SK-N-SH (cell line): ENCODE data around the gene KLHL26.

ENCODE experiments used
- CHD2 ChIP-seq: fragments of 150-350 bp; IDR thresholded peaks from 2 replicates; pipeline ENCODE4 v1.6.1; 2018; ENCODE audit warnings: low read length; ENCODE audit not compliant: partially characterized antibody
- CTCF ChIP-seq: fragments of 200-600 bp; sonication (generic); IDR thresholded peaks from 2 replicates; pipeline ENCODE4 v1.6.1; 2017; ENCODE audit warnings: antibody characterized with exemption, mild to moderate bottlenecking, moderate library complexity
- EP300 ChIP-seq, 2 experiments: IDR thresholded peaks; 2 replicates each; pipeline versions ENCODE4 v1.4.0 to v1.6.1; 2012; ENCODE audit warnings: borderline replicate concordance in 1 of 2, low read depth in 1 of 2, low read length in 1 of 2
- EZH2phosphoT487 ChIP-seq: fragments of 200-600 bp; sonication (generic); IDR thresholded peaks from 2 replicates; pipeline ENCODE4 v1.6.1; 2017; ENCODE audit warnings: low read depth, mixed run types, mild to moderate bottlenecking, antibody characterized with exemption, moderate library complexity, borderline replicate concordance
- MAX ChIP-seq: IDR thresholded peaks from 2 replicates; pipeline ENCODE4 v1.4.0; 2012; ENCODE audit warnings: low read depth
- NRF1 ChIP-seq: IDR thresholded peaks from 2 replicates; pipeline ENCODE4 v1.6.1; 2012; ENCODE audit warnings: low read depth, mild to moderate bottlenecking, low read length
- POLR2AphosphoS5 ChIP-seq: IDR thresholded peaks from 2 replicates; pipeline ENCODE4 v1.6.1; 2012; ENCODE audit warnings: low read depth, low read length
- RAD21 ChIP-seq: IDR thresholded peaks from 2 replicates; pipeline ENCODE4 v1.6.1; 2012; ENCODE audit warnings: mild to moderate bottlenecking, low read length
- SMC3 ChIP-seq: IDR thresholded peaks from 2 replicates; pipeline ENCODE4 v1.6.1; 2012; ENCODE audit warnings: low read depth, low read length, improper control_type of control experiment
- YY1 ChIP-seq: IDR thresholded peaks from 2 replicates; pipeline ENCODE4 v1.4.0; 2012; ENCODE audit warnings: low read depth, mild to moderate bottlenecking

GRCh38 chr19:18620311-18620710, 16.5 kb upstream of the KLHL26 start:
- TF ChIP-seq EZH2phosphoT487 (no peak), MAX (no peak), CTCF (no peak), RAD21 (no peak), EP300 (IDR thresholded peaks at IDR 0.05; ENCODE audit: borderline replicate concordance in 1 of 2, low read depth in 1 of 2, low read length in 1 of 2) (no peak), CHD2 (no peak), YY1 (no peak), NRF1 (no peak), POLR2AphosphoS5 (no peak), SMC3 (no peak)
